C4-2B (cell line): ENCODE measurements around the gene MYO9B.

Source experiments
- H3K27ac ChIP-seq: fragments of 450-650 bp; 2 replicates; pipeline ENCODE4 v1.5.1; 2017
- ZFX ChIP-seq: fragments of 450-650 bp; IDR thresholded peaks from 2 replicates; pipeline ENCODE4 v1.6.1; 2017
- TF ChIP-seq, protein P1 (sequence below): fragments of 450-650 bp; conservative IDR thresholded peaks from 2 replicates; pipeline ENCODE4 v1.5.1; 2017; ENCODE audit warnings: mild to moderate bottlenecking

MYO9B gene

GRCh38 chr19:17075035-17075863, at the start of gene MYO9B, which contains the start of gene HAUS8:
Gene MYO9B (plus strand): TSS chr19:17075777. CDS start chr19:17101718, 25,941 bp downstream.
Gene HAUS8 (minus strand): TSS chr19:17075452. CDS start chr19:17075422, 30 bp downstream.
- no peak for TF ChIP-seq ZFX
- TF ChIP-seq, protein P1, sequence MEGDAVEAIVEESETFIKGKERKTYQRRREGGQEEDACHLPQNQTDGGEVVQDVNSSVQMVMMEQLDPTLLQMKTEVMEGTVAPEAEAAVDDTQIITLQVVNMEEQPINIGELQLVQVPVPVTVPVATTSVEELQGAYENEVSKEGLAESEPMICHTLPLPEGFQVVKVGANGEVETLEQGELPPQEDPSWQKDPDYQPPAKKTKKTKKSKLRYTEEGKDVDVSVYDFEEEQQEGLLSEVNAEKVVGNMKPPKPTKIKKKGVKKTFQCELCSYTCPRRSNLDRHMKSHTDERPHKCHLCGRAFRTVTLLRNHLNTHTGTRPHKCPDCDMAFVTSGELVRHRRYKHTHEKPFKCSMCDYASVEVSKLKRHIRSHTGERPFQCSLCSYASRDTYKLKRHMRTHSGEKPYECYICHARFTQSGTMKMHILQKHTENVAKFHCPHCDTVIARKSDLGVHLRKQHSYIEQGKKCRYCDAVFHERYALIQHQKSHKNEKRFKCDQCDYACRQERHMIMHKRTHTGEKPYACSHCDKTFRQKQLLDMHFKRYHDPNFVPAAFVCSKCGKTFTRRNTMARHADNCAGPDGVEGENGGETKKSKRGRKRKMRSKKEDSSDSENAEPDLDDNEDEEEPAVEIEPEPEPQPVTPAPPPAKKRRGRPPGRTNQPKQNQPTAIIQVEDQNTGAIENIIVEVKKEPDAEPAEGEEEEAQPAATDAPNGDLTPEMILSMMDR = no peak
- peak within 1 kb of the TSS; percentile 85 for H3K27ac ChIP-seq

DNA sequence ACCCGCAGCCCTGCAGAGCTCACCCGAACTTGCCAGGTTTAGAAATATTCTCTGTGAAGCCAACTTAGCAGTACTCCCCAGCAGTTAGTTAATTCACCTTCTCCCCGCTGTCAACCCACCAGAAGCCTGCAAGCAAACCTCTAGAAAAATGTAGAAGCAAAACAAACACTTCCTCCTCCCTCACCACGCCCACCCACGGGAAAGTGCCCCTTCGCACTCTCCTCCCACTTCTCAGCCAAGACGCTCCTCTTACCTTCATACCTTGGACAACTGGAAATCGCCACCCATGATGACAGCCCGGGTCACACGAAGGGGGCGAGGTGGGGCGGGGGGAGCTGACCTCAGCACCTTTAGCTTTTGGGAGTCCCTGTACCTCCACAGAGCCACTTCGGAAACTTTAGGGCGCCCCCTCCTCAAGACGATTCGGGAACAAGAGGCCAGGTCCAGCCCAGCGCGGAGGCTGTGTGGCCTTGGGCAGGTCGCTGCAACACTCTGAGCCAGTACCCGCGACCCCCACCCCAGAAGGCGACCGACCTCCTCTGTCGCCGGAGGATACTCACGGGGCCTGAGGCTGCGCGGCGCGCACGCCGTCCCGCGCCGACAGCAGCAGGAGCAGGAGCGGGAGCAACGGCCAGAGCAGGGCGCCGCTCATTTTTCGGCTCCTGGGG, 49.5 kb upstream of the MYO9B start:
- no peak overlapping the region for H3K27ac ChIP-seq

GRCh38 chr19:17026706-17027534, 48.7 kb upstream of the MYO9B start, which contains the start of gene CPAMD8:
Gene CPAMD8 (minus strand): TSS chr19:17026810. CDS start chr19:17026642, 168 bp downstream.
- no peak within 1 kb of the TSS for H3K27ac ChIP-seq
- TF ChIP-seq, protein P1 = no peak

More for the DNA sequence above, 49.5 kb upstream of the MYO9B start:
- no peak for TF ChIP-seq ZFX
- TF ChIP-seq, protein P1 = no peak

DNA sequence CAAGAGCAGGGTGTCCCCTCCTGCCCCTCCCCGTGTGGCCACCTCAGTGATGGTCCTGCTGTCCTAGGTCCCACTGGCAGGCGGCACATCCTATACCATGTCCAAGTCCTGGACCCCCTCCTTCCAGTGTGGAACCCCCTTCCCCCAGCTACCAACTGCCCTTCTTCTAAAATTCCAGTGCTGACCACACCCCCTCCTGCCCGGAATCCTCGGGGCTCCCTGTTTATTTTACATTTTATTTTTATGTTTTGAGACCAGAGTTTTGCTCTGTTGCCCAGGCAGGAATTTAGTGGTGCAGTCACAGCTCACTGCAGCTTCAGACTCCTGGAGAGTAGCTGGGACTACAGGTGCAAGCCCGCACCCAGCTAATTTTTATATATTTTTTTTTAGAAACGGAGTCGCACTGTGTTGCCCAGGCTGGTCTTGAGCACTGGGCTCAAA, 48.0 kb upstream of the MYO9B start:
- TF ChIP-seq, protein P1 = no peak
- no peak for TF ChIP-seq ZFX
- no peak overlapping the region for H3K27ac ChIP-seq

DNA sequence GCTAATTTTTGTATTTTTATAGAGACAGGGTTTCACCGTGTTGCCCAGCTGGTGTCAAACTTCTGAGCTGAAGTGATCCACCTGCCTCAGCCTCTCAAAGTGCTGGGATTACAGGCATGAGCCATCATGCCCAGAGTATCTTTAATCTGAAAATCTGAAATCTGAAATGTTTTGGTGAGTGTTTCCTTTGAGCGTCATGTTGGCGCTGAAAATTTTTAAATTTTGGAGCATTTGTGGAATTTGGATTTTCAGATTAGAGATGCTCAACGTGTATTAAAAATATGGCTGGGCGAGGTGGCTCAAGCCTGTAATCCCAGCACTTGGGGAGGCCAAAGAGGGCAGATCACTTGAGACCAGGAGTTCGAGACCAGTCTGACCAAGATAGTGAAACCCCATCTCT, 43.8 kb upstream of the MYO9B start:
- no peak overlapping the region for H3K27ac ChIP-seq
- TF ChIP-seq, protein P1 = no peak

DNA sequence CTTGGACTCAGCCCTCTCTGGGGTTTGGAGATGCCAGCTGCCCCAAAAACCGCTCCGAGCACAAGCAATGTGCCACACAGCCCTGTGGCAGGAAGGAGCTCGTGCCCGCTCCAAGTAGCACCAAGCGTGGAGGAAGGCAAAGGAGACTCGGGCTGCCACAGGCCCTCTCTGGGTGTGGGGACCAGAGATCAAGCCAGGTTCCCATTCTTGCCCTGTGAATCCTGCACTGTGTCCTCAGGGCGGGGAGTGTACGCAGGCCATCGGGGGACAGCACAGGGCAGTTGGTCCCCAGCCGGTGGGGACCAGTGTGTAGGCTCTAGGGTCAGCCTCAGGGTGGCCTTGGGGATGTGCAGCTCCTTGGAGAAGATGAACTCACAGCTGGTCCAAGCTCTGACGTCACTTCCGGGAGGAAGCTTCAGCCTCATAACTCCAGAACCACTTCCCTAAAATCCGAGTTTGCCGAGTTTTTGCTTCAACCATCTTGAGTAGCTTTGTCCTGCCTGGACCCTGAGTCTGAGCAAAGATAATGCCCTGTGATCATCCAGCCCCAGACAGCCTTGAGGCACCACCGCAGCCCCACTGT, 39.6 kb upstream of the MYO9B start:
- no peak overlapping the region for H3K27ac ChIP-seq
- TF ChIP-seq, protein P1 = no peak
- no peak for TF ChIP-seq ZFX
